SK-MEL-5 (cell line): ENCODE measurements around the gene ZNF337. TPM values are rescaled to one million over a fixed set of nuclear protein-coding genes. Genes with fewer than 3 reads are reported as not detected.
"Not testable (repeated sequence)": the region's sequence is repeated elsewhere in the genome, so short reads cannot be mapped to it uniquely, and the experiment has no call there.

Source experiments
- DNase-seq: peaks from one replicate; pipeline ENCODE4 v3.0.0-alpha.2; 2016; ENCODE audit warnings: low read depth, low spot score
- in situ Hi-C: cut with HindIII; loops from 2 replicates; pipeline ENCODE4 v1.10.0; 2016; ENCODE audit warnings: low sequenced_read_pairs, high pct_unique_total_duplicates, low pct_unique_long_range_greater_than_20kb
- total RNA-seq: library from RNA; depleted of rRNA; stranded (reverse); fragments of >200 nt; shearing (Covaris generic); gene quantifications from 2 replicates; pipeline ENCODE4 v1.2.3, GENCODE V29; 2014

Gene ZNF337
- total RNA-seq, 1 experiment from 2014 or later: 15.7 TPM

DNA sequence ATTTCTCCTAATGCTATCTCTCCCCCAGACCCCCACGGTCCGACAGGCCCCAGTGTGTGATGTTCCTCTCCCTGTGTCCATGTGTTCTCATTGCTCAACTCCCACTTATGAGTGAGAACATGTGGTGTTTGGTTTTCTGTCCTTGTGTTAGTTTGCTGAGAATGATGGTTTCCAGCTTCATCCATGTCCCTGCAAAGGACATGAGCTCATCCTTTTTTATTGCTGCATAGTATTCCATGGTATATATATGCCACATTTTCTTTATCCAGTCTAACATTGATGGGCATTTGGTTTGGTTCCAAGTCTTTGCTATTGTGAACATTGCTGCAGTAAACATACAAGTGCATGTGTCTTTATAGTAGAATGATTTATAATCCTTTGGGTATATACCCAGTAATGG is 4.2 kb upstream of the ZNF337 start:
- DNase-seq, in situ Hi-C loops: not testable (repeated sequence)

- in situ Hi-C loops: no loop called here
- no peak for DNase-seq
Measured at GRCh38 chr20:25699914-25700313, 3.3 kb upstream of the ZNF337 start.

- DNase-seq: no peak
- in situ Hi-C loops: no loop called here
Measured at GRCh38 chr20:25697132-25697446, 436 bp upstream of the ZNF337 start.

DNA sequence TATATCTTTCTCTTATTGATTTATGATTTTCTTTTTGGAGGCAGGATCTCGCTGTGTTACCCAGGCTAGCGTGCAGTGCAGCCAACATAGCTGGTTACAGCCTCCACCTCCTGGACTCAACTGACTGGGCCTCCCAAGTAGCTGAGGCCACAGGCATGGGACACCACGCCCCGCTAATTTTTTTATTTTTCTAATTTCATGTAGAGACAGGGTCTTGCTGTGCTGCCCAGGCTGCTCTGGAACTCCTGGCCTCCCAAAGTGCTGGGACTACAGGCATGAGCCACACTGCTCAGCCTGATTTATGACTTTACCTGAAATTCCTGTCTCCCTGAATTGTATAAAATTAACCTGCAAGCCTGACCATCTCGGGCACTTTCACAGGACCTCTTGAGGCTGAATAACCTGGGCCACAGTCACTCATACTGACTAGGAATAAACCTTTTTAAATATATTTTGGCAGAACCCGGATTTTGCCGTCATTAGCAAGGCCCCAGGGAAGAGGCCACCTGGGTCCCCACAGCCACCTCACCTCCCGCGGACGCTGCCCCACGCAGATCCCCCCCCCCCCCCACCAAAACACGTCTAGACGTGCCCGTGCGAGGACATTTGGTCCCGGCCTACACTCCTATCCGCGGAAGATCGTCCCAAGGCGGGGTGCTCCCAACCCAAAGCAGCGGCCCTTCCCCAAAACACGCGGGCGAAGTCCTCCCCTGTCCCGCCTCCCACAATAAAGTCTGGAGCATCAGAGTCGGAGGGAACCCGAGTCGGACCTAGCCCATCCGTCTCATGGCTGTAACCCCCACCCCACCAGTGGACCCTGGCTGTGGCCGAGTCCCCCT is 902 bp downstream of the ZNF337 start:
- no peak for DNase-seq
- in situ Hi-C loops: no loop called here

DNA sequence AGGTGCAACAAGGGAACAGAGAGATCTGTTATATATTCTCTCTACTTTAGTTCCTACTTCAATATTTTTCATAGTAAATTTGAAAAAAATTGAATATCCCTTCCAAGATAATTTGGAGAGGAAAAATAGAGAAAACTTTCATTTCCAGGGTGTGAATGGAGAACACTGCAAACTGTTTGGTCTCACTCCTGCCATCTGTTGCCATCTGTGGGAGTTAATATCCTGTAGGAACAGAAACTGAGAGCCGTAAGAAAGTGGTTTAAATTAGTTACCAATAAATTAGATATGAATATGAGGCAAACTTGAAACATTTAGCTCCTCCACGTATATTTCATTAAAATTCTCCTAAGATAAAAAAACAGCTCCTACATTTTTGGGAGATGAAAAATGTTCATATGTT is 4.2 kb downstream of the ZNF337 start:
- in situ Hi-C loops: no loop called here

DNA sequence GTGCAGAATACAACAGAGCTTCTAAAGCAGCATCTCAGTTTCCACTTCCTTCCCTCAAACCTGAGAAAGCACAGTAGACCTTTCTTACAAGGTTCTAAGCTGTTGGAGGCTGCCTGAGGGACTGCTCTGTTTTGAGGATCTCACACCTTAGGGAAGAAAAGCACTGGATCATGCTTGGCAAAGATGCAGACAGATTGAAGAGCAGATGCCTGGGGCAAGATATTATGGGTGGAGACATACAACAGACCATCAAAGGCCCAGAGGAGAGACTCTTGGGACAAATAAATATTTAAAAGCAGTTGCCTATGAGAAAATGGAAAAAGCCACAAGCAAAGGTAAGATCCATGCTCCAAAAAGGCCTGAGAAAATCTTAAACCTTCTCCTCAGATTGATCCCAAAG is 6.2 kb downstream of the ZNF337 start:
- in situ Hi-C loops: no loop called here
- no peak for DNase-seq

More for the DNA sequence above, 4.2 kb downstream of the ZNF337 start:
- no peak for DNase-seq

GRCh38 chr20:25686081-25687067 is 10.3 kb downstream of the ZNF337 start:
- in situ Hi-C loops: no loop called here
- no peak for DNase-seq

DNA sequence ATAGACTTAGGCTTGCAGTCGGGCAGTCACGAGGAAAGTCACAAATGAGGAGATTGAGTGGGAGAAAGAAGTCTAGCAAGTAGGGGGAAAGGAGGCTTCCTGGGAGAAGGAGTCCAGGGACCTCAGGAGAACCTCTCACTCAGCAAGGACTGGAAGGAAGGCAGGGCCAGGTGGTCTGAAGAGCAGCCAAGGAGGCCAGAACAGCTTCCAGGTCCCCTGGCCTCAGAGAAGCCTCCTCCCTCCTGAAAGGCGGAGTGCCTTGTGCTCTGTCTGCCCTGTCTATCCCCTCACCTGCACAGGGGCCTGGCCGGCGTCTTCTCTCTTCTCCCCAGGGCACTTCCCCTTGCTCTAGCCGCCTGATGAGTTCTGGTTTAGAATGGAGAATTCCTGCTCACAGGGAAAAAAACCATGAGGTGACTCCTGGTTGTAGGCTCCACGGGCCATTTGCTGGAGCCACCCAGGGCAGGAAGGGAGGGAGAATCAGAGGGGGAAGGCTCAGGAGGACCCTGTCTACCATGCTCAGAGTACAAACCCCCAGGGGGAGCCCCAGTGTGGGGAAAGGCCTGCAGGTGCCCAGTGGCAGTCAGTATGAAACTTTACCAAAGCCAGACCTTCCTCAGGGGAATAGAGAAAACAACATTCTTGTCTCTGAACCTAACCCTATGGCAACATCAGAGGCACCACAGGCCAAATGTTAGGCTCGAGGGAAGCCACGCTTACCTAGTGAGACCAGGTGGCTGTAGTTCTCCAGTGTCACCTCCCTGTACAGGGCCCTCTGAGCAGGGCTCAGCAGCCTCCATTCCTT is 11.2 kb downstream of the ZNF337 start:
- in situ Hi-C loops: no loop called here
- no peak for DNase-seq

DNA sequence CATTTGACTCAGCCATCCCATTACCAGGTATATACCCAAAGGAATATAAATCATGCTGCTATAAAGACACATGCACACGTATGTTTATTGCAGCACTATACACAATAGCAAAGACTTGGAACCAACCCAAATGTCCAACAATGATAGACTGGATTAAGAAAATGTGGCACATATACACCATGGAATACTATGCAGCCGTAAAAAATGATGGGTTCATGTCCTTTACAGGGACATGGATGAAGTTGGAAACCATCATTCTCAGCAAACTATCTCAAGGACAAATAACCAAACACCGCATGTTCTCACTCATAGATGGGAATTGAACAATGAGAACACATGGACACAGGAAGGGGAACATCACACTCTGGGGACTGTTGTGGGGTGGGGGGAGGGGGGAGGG is 12.8 kb downstream of the ZNF337 start:
- in situ Hi-C loops, DNase-seq: not testable (repeated sequence)

DNA sequence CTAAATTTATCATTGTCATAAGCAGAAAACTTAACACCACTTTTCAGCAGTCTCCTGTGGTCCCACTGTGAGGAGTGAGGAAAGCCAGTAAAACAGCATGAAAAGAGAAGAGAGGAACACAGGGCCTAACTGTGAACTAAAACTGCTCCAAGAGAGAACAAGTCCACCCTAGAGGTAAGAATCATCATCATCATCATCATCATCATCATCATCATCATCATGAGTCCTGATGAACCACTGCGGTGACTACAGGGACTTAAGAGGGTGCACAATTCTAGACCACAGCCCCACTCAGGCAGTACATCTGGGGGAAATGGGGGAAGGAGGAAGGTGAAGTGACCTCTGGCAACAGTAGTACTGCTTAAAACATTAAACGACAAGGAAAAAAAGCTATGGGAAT is 13.6 kb downstream of the ZNF337 start:
- no peak for DNase-seq
- in situ Hi-C loops: no loop called here

DNA sequence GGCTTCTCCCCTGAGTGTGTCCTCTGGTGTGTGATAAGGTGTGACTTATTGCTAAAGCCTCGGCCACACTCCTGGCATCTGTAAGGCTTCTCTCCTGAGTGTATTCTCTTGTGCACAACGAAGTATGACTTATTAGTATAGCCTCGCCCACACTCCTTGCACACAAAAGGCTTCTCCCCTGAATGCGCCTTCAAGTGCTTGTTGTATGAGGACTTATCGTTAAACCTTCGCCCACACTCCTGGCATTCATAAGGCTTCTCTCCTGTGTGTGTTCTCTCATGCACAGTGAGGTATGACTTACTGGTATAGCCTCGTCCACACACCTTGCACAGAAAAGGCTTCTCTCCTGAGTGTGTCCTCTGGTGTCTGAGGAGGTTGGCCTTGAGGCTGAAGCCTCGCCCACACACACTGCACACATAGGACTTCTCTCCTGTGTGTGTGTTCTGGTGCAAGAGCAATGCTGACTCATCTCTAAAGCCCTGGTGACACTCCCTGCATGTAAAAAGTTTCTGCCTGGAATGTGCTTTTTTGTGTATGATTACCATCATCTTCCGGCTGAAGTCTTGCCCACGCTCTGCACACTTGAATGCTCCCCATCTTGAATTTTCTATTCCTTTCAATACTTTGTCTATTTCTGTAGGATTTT is 20.4 kb downstream of the ZNF337 start:
- in situ Hi-C loops: no loop called here
- no peak for DNase-seq

DNA sequence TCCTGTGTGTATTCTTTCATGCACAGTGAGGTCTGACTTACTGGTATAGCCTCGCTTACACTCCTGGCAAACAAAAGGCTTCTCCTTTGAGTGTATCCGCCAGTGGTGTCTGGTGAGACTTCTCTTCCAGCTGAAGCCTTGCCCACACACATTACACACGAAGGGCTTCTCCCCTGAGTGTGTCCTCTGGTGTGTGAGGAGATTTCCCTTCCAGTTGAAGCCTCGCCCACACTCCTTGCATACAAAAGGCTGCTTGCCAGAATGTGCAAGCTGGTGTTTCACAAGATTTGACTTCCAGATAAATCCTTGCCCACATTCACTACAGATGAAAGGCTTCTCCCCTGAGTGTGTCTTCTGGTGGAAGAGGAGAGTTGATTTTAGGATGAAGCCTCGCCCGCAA is 21.5 kb downstream of the ZNF337 start:
- no peak for DNase-seq
- in situ Hi-C loops: no loop called here

DNA sequence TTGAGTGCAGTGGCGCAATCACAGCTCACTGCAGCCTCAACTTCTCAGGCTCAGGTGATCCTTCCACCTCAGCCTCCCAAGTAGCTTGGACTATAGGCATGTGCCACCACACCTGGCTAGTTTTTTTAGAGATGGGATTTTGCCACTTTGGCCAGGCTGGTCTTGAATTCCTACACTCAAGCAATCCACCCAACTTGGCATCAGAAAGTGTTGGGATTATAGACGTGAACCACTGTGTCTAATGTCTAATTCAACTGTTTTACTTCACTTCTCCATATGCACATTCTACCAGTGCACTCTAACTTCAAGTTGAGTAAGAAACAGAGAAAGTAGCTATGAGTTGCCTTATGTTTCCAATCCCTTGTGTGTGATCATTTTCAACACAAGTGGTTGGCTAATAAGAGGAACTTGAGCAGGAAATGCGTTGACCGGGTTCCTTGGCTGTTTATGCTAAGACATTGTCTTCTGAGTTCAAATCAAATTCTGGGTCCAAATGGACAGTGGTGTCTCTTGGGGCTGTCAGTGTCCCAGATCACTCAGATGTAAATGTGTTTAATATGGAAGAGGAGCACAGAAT is 23.9 kb downstream of the ZNF337 start:
- in situ Hi-C loops: no loop called here

DNA sequence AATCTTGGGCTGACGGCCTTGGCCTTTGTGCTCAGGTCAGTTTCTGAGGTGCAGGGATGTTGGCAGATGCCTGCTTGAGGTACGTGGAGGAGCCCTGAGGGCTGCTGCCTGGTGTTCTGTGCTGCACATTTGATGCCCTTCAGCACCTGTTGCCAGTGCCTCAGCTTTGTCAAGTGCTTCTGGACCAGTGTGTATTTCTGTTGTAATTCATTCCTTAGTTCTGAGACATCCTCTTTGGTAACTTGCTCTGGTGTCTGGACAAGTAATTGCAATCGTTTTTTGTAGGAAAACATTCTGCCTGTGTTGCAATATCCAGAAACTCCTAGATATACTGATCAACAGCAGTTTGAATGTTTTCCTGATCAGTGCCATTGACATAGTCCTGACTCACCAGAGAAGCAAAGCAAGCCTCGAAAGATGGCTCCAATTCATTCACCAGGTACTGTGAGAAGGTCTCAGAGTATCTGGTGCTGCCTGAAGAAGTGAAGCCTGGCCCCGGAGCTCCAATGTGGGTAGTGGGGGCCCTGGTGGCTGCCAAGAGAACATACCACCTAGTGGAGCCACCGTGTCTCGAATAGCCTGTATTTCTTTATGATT is 26.7 kb downstream of the ZNF337 start:
- DNase-seq: peak; percentile 29
- in situ Hi-C loops: no loop called here

More for the DNA sequence above, 23.9 kb downstream of the ZNF337 start:
- no peak for DNase-seq

DNA sequence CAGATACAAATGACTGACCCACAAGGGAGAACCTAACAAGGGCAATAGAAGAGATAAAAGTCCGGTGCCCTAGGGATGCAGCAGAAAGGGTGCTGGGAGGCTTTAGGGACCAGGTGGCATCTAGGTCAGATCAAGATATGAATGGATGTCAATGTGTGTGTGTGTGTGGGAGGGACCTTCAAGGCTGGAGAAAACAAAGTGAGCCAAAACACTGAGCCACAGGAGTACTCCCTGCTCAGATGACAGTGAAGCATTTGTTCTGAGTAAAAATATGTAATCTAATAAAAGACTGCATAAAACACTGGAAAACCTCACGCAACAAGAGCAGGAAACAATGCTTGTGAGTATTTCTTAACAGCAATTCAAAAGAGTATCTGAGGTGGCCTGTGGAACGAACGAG is 28.2 kb downstream of the ZNF337 start:
- peak; percentile 52 for DNase-seq

DNA sequence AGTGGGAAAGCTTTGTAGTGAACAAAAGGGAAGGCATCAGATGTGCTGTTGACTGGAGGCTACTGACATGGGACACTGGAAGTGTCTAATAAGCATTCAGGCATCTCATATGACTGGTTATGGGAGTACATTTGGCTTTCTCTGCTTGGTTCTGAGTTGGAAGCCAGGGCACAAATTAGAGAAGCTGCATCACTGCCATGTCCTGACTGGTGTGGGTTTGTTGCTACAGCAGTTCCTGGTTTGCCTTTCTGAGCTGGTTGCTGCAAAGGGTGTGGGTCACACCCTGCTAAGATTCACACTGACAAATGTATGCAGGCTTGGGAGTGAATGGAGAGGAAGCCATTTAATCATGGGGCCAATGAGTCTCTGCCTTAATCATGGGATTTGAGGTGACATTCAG is 36.7 kb downstream of the ZNF337 start:
- no peak for DNase-seq
- in situ Hi-C loops: no loop called here

More for the DNA sequence above, 28.2 kb downstream of the ZNF337 start:
- in situ Hi-C loops: no loop called here

DNA sequence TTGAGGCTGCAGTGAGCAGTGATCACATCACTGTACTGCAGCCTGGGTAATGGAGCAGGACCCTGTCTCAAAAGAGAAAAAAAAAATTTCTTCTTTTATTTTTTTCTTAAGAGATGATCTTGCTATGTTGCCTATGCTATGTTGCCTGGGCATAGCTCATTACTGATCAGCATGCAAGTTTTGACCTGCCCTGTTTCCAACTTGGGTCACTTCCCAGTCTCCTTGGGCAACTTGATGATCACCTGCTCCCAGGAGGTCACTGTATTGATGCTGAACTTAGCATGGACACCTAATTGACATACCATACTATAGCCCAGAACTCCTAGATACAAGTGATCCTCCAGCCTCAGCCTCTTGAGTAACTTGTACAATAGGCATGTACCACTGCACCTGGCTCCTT is 42.2 kb downstream of the ZNF337 start:
- no peak for DNase-seq
- in situ Hi-C loops: no loop called here
